Vagina (tissue), 2 donors: ENCODE data around the gene STK39. TPM values are rescaled to one million over a fixed set of nuclear protein-coding genes. Genes with fewer than 3 reads are reported as not detected.

ENCODE experiments used
- DNase-seq, 2 donors: peaks; one replicate each; pipeline ENCODE4 v3.0.0-alpha.2; 2017; ENCODE audit errors: extremely low spot score in 2 of 2
- H3K27ac ChIP-seq: fragments of 200-600 bp; sonication (generic); one replicate; pipeline ENCODE4 v1.5.1; 2019
- H3K27me3 ChIP-seq: fragments of 200-600 bp; sonication (generic); one replicate; pipeline ENCODE4 v1.5.1; 2019
- H3K36me3 ChIP-seq, 2 donors: fragments of 200-600 bp; sonication (generic); one replicate each; pipeline ENCODE4 v1.5.1; 2017 to 2019
- H3K4me1 ChIP-seq: fragments of 200-600 bp; sonication (generic); one replicate; pipeline ENCODE4 v1.5.1; 2019
- H3K4me3 ChIP-seq, 2 donors: fragments of 200-600 bp; sonication (generic); 1 replicate in 1 of 2; 2 replicates in 1 of 2; pipeline ENCODE4 v1.5.1; 2016 to 2019
- H3K9me3 ChIP-seq: fragments of 200-600 bp; sonication (generic); one replicate; pipeline ENCODE4 v1.5.1; 2019
- CTCF ChIP-seq, 3 experiments: fragments of 450-650 bp in 2 of 3; fragments of 200-600 bp in 1 of 3; sonication (generic) in 1 of 3; IDR thresholded peaks; one replicate each; pipeline ENCODE4 v1.5.1; 2017 to 2019; ENCODE audit warnings: antibody characterized with exemption in 3 of 3, mild to moderate bottlenecking in 2 of 3, moderate library complexity in 2 of 3
- POLR2A ChIP-seq, 2 donors: fragments of 450-650 bp; IDR thresholded peaks; one replicate each; pipeline ENCODE4 v1.6.1; 2017; ENCODE audit warnings: antibody characterized with exemption in 2 of 2, mild to moderate bottlenecking in 2 of 2, moderate library complexity in 2 of 2
- POLR2AphosphoS5 ChIP-seq, 2 donors: sonication (generic); formaldehyde crosslinking; IDR thresholded peaks; one replicate each; pipeline ENCODE4 v1.9.0; 2017; ENCODE audit warnings: antibody characterized with exemption in 2 of 2, mild to moderate bottlenecking in 2 of 2, low read depth in 1 of 2; ENCODE audit not compliant: insufficient read depth in 1 of 2
- intact Hi-C: fragments of 100-400 bp; cut with DNase I; formaldehyde crosslinking; loops from one replicate; pipeline ENCODE4 v1.15.1; 2023
- total RNA-seq: library from RNA; depleted of rRNA; stranded (reverse); fragments of >200 nt; gene quantifications from one replicate; pipeline ENCODE4 v1.2.3, GENCODE V29; 2016

The STK39 gene
- total RNA-seq, 1 donor from 2014 or later = 15.5 TPM

- no peaks in the 10 kb centered on the region for H3K36me3 ChIP-seq
- no peak for TF ChIP-seq POLR2AphosphoS5 (IDR thresholded peaks at IDR 0.05; ENCODE audit: insufficient read depth in 1 of 2, low read depth in 1 of 2)
- no peak for TF ChIP-seq POLR2A (IDR thresholded peaks at IDR 0.05)
- TF ChIP-seq CTCF (IDR thresholded peaks at IDR 0.05) = no peak
- intact Hi-C loops = no loop called here
- DNase-seq = no peak
- H3K27ac ChIP-seq = no peak overlapping the region
- H3K4me1 ChIP-seq = no peaks in the 10 kb centered on the region
- H3K9me3 ChIP-seq = no peaks in the 10 kb centered on the region
- no peaks in the 10 kb centered on the region for H3K27me3 ChIP-seq
- no peak overlapping the region for H3K4me3 ChIP-seq
Measured at GRCh38 chr2:168090366-168091135, 156.8 kb downstream of the STK39 start.

GRCh38 chr2:168089200-168089599 is 158.2 kb downstream of the STK39 start:
- Histone ChIP-seq H3K27me3 (no peaks in the 10 kb centered on the region), H3K4me1 (no peaks in the 10 kb centered on the region), H3K27ac (no peak overlapping the region), H3K36me3 (no peaks in the 10 kb centered on the region), H3K9me3 (no peaks in the 10 kb centered on the region), H3K4me3 (no peak overlapping the region)
- no peak for TF ChIP-seq POLR2AphosphoS5 (IDR thresholded peaks at IDR 0.05; ENCODE audit: insufficient read depth in 1 of 2, low read depth in 1 of 2)
- intact Hi-C loops = no loop called here
- no peak for DNase-seq

GRCh38 chr2:168087401-168087800 is 160.0 kb downstream of the STK39 start:
- no peaks in the 10 kb centered on the region for H3K36me3 ChIP-seq
- DNase-seq = no peak
- no peaks in the 10 kb centered on the region for H3K4me1 ChIP-seq
- H3K27ac ChIP-seq = no peak overlapping the region
- no peaks in the 10 kb centered on the region for H3K9me3 ChIP-seq
- no peaks in the 10 kb centered on the region for H3K27me3 ChIP-seq
- TF ChIP-seq CTCF (IDR thresholded peaks at IDR 0.05) = no peak
- no peak for TF ChIP-seq POLR2A (IDR thresholded peaks at IDR 0.05)
- TF ChIP-seq POLR2AphosphoS5 (IDR thresholded peaks at IDR 0.05; ENCODE audit: insufficient read depth in 1 of 2, low read depth in 1 of 2) = no peak
- intact Hi-C loops = no loop called here
- H3K4me3 ChIP-seq = no peak overlapping the region

- H3K27ac ChIP-seq = no peak overlapping the region
Measured at GRCh38 chr2:168086851-168087250, 160.5 kb downstream of the STK39 start.

GRCh38 chr2:168085801-168086361 is 161.5 kb downstream of the STK39 start:
- Histone ChIP-seq H3K27ac (no peak overlapping the region), H3K9me3 (no peaks in the 10 kb centered on the region), H3K4me3 (no peak overlapping the region), H3K36me3 (no peaks in the 10 kb centered on the region), H3K4me1 (no peaks in the 10 kb centered on the region), H3K27me3 (no peaks in the 10 kb centered on the region)
- TF ChIP-seq POLR2A (IDR thresholded peaks at IDR 0.05) (no peak), CTCF (IDR thresholded peaks at IDR 0.05) (no peak), POLR2AphosphoS5 (IDR thresholded peaks at IDR 0.05; ENCODE audit: insufficient read depth in 1 of 2, low read depth in 1 of 2) (no peak)
- intact Hi-C loops = no loop called here
- no peak for DNase-seq

More at GRCh38 chr2:168086851-168087250, 160.5 kb downstream of the STK39 start:
- no peak for DNase-seq
- no peak for TF ChIP-seq CTCF (IDR thresholded peaks at IDR 0.05)
- no peak for TF ChIP-seq POLR2AphosphoS5 (IDR thresholded peaks at IDR 0.05; ENCODE audit: insufficient read depth in 1 of 2, low read depth in 1 of 2)
- no peak for TF ChIP-seq POLR2A (IDR thresholded peaks at IDR 0.05)
- Histone ChIP-seq H3K9me3 (no peaks in the 10 kb centered on the region), H3K4me1 (no peaks in the 10 kb centered on the region), H3K4me3 (no peak overlapping the region), H3K27me3 (no peaks in the 10 kb centered on the region), H3K36me3 (no peaks in the 10 kb centered on the region)
- intact Hi-C loops = no loop called here
